ENCODE measurements around the gene TRPM3.

Gene TRPM3

GRCh38 chr9:70947086-70947485, 174.3 kb downstream of the TRPM3 start:
- H3K27me3 ChIP-seq (ENCODE audit: control insufficient read depth, insufficient read depth, low read length), result peaks cover 14% of the 10 kb centered on the region
- no peak overlapping the region for H3K4me3 ChIP-seq (ENCODE audit: low read length)
- H3K36me3 ChIP-seq (ENCODE audit: insufficient read depth, low read length), result no peaks in the 10 kb centered on the region
- no peaks in the 10 kb centered on the region for H3K9me3 ChIP-seq (replicated peaks; ENCODE audit: low read length)
- no peak overlapping the region for H3K9ac ChIP-seq (ENCODE audit: low read depth, low read length)
- H3K4me1 ChIP-seq (ENCODE audit: control insufficient read depth, insufficient read depth, low read length), result peaks cover 12% of the 10 kb centered on the region
- H3K4me2 ChIP-seq (ENCODE audit: low read length), result no peak overlapping the region

- H3K27me3 ChIP-seq (ENCODE audit: control insufficient read depth, insufficient read depth, low read length), result peaks cover 15% of the 10 kb centered on the region
- H3K4me1 ChIP-seq (ENCODE audit: control insufficient read depth, insufficient read depth, low read length), result peaks cover 7% of the 10 kb centered on the region
These were observed 176.1 kb downstream of the TRPM3 start for GRCh38 chr9:70945301-70945700.

GRCh38 chr9:70941191-70941590, 180.2 kb downstream of the TRPM3 start:
- Histone ChIP-seq H3K9me3 (replicated peaks; ENCODE audit: low read length) (no peaks in the 10 kb centered on the region), H3K4me2 (ENCODE audit: low read length) (no peak overlapping the region), H3K27me3 (ENCODE audit: control insufficient read depth, insufficient read depth, low read length) (peaks cover 35% of the 10 kb centered on the region), H3K9ac (ENCODE audit: low read depth, low read length) (no peak overlapping the region), H3K36me3 (ENCODE audit: insufficient read depth, low read length) (no peaks in the 10 kb centered on the region), H3K4me3 (ENCODE audit: low read length) (no peak overlapping the region), H3K4me1 (ENCODE audit: control insufficient read depth, insufficient read depth, low read length) (no peaks in the 10 kb centered on the region)

More at GRCh38 chr9:70945301-70945700, 176.1 kb downstream of the TRPM3 start:
- Histone ChIP-seq H3K36me3 (ENCODE audit: insufficient read depth, low read length) (no peaks in the 10 kb centered on the region), H3K9me3 (replicated peaks; ENCODE audit: low read length) (no peaks in the 10 kb centered on the region), H3K4me2 (ENCODE audit: low read length) (no peak overlapping the region), H3K4me3 (ENCODE audit: low read length) (no peak overlapping the region), H3K9ac (ENCODE audit: low read depth, low read length) (no peak overlapping the region)

GRCh38 chr9:70940605-70941004, 180.8 kb downstream of the TRPM3 start:
- H3K36me3 ChIP-seq (ENCODE audit: insufficient read depth, low read length), result no peaks in the 10 kb centered on the region
- no peak overlapping the region for H3K4me3 ChIP-seq (ENCODE audit: low read length)
- peaks cover 35% of the 10 kb centered on the region for H3K27me3 ChIP-seq (ENCODE audit: control insufficient read depth, insufficient read depth, low read length)
- H3K9ac ChIP-seq (ENCODE audit: low read depth, low read length), result no peak overlapping the region
- no peak overlapping the region for H3K4me2 ChIP-seq (ENCODE audit: low read length)
- H3K9me3 ChIP-seq (replicated peaks; ENCODE audit: low read length), result no peaks in the 10 kb centered on the region
- peaks cover 3% of the 10 kb centered on the region for H3K4me1 ChIP-seq (ENCODE audit: control insufficient read depth, insufficient read depth, low read length)

GRCh38 chr9:70936536-70936935, 184.9 kb downstream of the TRPM3 start:
- H3K9ac ChIP-seq (ENCODE audit: low read depth, low read length), result no peak overlapping the region
- H3K36me3 ChIP-seq (ENCODE audit: insufficient read depth, low read length), result no peaks in the 10 kb centered on the region
- H3K4me2 ChIP-seq (ENCODE audit: low read length), result no peak overlapping the region
- H3K9me3 ChIP-seq (replicated peaks; ENCODE audit: low read length), result no peaks in the 10 kb centered on the region
- H3K27me3 ChIP-seq (ENCODE audit: control insufficient read depth, insufficient read depth, low read length), result peaks cover 36% of the 10 kb centered on the region
- no peak overlapping the region for H3K4me3 ChIP-seq (ENCODE audit: low read length)
- H3K4me1 ChIP-seq (ENCODE audit: control insufficient read depth, insufficient read depth, low read length), result peaks cover 3% of the 10 kb centered on the region

GRCh38 chr9:70935856-70936255, 185.6 kb downstream of the TRPM3 start:
- Histone ChIP-seq H3K4me2 (ENCODE audit: low read length) (no peak overlapping the region), H3K27me3 (ENCODE audit: control insufficient read depth, insufficient read depth, low read length) (peaks cover 36% of the 10 kb centered on the region), H3K36me3 (ENCODE audit: insufficient read depth, low read length) (no peaks in the 10 kb centered on the region), H3K4me3 (ENCODE audit: low read length) (no peak overlapping the region), H3K9me3 (replicated peaks; ENCODE audit: low read length) (no peaks in the 10 kb centered on the region), H3K9ac (ENCODE audit: low read depth, low read length) (no peak overlapping the region), H3K4me1 (ENCODE audit: control insufficient read depth, insufficient read depth, low read length) (peaks cover 3% of the 10 kb centered on the region)

GRCh38 chr9:70934642-70935041, 186.8 kb downstream of the TRPM3 start:
- H3K9me3 ChIP-seq (replicated peaks; ENCODE audit: low read length), result no peaks in the 10 kb centered on the region
- H3K4me3 ChIP-seq (ENCODE audit: low read length), result no peak overlapping the region
- no peak overlapping the region for H3K4me2 ChIP-seq (ENCODE audit: low read length)
- H3K36me3 ChIP-seq (ENCODE audit: insufficient read depth, low read length), result no peaks in the 10 kb centered on the region
- no peak overlapping the region for H3K9ac ChIP-seq (ENCODE audit: low read depth, low read length)
- H3K27me3 ChIP-seq (ENCODE audit: control insufficient read depth, insufficient read depth, low read length), result peaks cover 32% of the 10 kb centered on the region
- peaks cover 3% of the 10 kb centered on the region for H3K4me1 ChIP-seq (ENCODE audit: control insufficient read depth, insufficient read depth, low read length)

GRCh38 chr9:70933321-70933720, 188.1 kb downstream of the TRPM3 start:
- Histone ChIP-seq H3K4me3 (ENCODE audit: low read length) (no peak overlapping the region), H3K9ac (ENCODE audit: low read depth, low read length) (no peak overlapping the region), H3K9me3 (replicated peaks; ENCODE audit: low read length) (no peaks in the 10 kb centered on the region), H3K27me3 (ENCODE audit: control insufficient read depth, insufficient read depth, low read length) (peaks cover 29% of the 10 kb centered on the region), H3K4me2 (ENCODE audit: low read length) (no peak overlapping the region), H3K36me3 (ENCODE audit: insufficient read depth, low read length) (no peaks in the 10 kb centered on the region), H3K4me1 (ENCODE audit: control insufficient read depth, insufficient read depth, low read length) (peaks cover 3% of the 10 kb centered on the region)

GRCh38 chr9:70932097-70932496, 189.3 kb downstream of the TRPM3 start:
- no peak overlapping the region for H3K4me2 ChIP-seq (ENCODE audit: low read length)
- no peak overlapping the region for H3K4me3 ChIP-seq (ENCODE audit: low read length)
- H3K9me3 ChIP-seq (replicated peaks; ENCODE audit: low read length), result no peaks in the 10 kb centered on the region
- H3K36me3 ChIP-seq (ENCODE audit: insufficient read depth, low read length), result no peaks in the 10 kb centered on the region
- peaks cover 3% of the 10 kb centered on the region for H3K4me1 ChIP-seq (ENCODE audit: control insufficient read depth, insufficient read depth, low read length)
- H3K27me3 ChIP-seq (ENCODE audit: control insufficient read depth, insufficient read depth, low read length), result peaks cover 21% of the 10 kb centered on the region
- H3K9ac ChIP-seq (ENCODE audit: low read depth, low read length), result no peak overlapping the region

- H3K36me3 ChIP-seq (ENCODE audit: insufficient read depth, low read length), result no peaks in the 10 kb centered on the region
- H3K4me2 ChIP-seq (ENCODE audit: low read length), result no peak overlapping the region
- H3K4me3 ChIP-seq (ENCODE audit: low read length), result no peak overlapping the region
- H3K9ac ChIP-seq (ENCODE audit: low read depth, low read length), result no peak overlapping the region
- H3K9me3 ChIP-seq (replicated peaks; ENCODE audit: low read length), result no peaks in the 10 kb centered on the region
- H3K4me1 ChIP-seq (ENCODE audit: control insufficient read depth, insufficient read depth, low read length), result peaks cover 20% of the 10 kb centered on the region
- H3K27me3 ChIP-seq (ENCODE audit: control insufficient read depth, insufficient read depth, low read length), result peaks cover 2% of the 10 kb centered on the region
These were observed 193.9 kb downstream of the TRPM3 start for GRCh38 chr9:70927530-70927929.

GRCh38 chr9:70924895-70925547, 196.4 kb downstream of the TRPM3 start:
- no peaks in the 10 kb centered on the region for H3K9me3 ChIP-seq (replicated peaks; ENCODE audit: low read length)
- peak overlapping the region; percentile 80 for H3K4me2 ChIP-seq (ENCODE audit: low read length)

GRCh38 chr9:70924380-70924779, 197.0 kb downstream of the TRPM3 start:
- Histone ChIP-seq H3K4me2 (ENCODE audit: low read length) (peak overlapping the region; percentile 80), H3K9me3 (replicated peaks; ENCODE audit: low read length) (no peaks in the 10 kb centered on the region), H3K4me3 (ENCODE audit: low read length) (peak overlapping the region; percentile 58), H3K27me3 (ENCODE audit: control insufficient read depth, insufficient read depth, low read length) (no peaks in the 10 kb centered on the region), H3K9ac (ENCODE audit: low read depth, low read length) (peak overlapping the region; percentile 68), H3K4me1 (ENCODE audit: control insufficient read depth, insufficient read depth, low read length) (peaks cover 35% of the 10 kb centered on the region), H3K36me3 (ENCODE audit: insufficient read depth, low read length) (no peaks in the 10 kb centered on the region)

More at GRCh38 chr9:70924895-70925547, 196.4 kb downstream of the TRPM3 start:
- Histone ChIP-seq H3K4me1 (ENCODE audit: control insufficient read depth, insufficient read depth, low read length) (peaks cover 35% of the 10 kb centered on the region), H3K36me3 (ENCODE audit: insufficient read depth, low read length) (no peaks in the 10 kb centered on the region), H3K27me3 (ENCODE audit: control insufficient read depth, insufficient read depth, low read length) (no peaks in the 10 kb centered on the region), H3K9ac (ENCODE audit: low read depth, low read length) (peak overlapping the region; percentile 68), H3K4me3 (ENCODE audit: low read length) (peak overlapping the region; percentile 58)

All from skeletal muscle satellite cell (primary cell).